ENCODE measurements around the gene INAFM2.

GRCh38 chr15:40281057-40281800 lies 42.3 kb upstream of the INAFM2 start:
- no peak for TF ChIP-seq EZH2phosphoT487 (IDR thresholded peaks at IDR 0.05; ENCODE audit: borderline replicate concordance, low read length)
- TF ChIP-seq, protein P1, sequence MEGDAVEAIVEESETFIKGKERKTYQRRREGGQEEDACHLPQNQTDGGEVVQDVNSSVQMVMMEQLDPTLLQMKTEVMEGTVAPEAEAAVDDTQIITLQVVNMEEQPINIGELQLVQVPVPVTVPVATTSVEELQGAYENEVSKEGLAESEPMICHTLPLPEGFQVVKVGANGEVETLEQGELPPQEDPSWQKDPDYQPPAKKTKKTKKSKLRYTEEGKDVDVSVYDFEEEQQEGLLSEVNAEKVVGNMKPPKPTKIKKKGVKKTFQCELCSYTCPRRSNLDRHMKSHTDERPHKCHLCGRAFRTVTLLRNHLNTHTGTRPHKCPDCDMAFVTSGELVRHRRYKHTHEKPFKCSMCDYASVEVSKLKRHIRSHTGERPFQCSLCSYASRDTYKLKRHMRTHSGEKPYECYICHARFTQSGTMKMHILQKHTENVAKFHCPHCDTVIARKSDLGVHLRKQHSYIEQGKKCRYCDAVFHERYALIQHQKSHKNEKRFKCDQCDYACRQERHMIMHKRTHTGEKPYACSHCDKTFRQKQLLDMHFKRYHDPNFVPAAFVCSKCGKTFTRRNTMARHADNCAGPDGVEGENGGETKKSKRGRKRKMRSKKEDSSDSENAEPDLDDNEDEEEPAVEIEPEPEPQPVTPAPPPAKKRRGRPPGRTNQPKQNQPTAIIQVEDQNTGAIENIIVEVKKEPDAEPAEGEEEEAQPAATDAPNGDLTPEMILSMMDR (IDR thresholded peaks at IDR 0.05; ENCODE audit: low read depth, low read length, poor library complexity, severe bottlenecking) = no peak
